ENCODE measurements around the gene HSD3B2.

Gene HSD3B2

GRCh38 chr1:119448127-119448511 is 33.2 kb downstream of the HSD3B2 start:
- intact Hi-C loops (cut with DNase I) = no loop called here
- DNase-seq = no peak

- intact Hi-C loops (cut with DNase I) = no loop called here
- DNase-seq = no peak
These were observed 35.0 kb downstream of the HSD3B2 start for GRCh38 chr1:119449971-119450370.

- intact Hi-C loops (cut with DNase I) = no loop called here
- DNase-seq = no peak
These were observed 36.2 kb downstream of the HSD3B2 start for GRCh38 chr1:119451158-119451557.

GRCh38 chr1:119452091-119452490 is 37.1 kb downstream of the HSD3B2 start:
- no peak for DNase-seq

GRCh38 chr1:119453021-119453420 is 38.1 kb downstream of the HSD3B2 start:
- intact Hi-C loops (cut with DNase I) = no loop called here

More at GRCh38 chr1:119452091-119452490, 37.1 kb downstream of the HSD3B2 start:
- intact Hi-C loops (cut with DNase I) = no loop called here

GRCh38 chr1:119462964-119463363 is 48.0 kb downstream of the HSD3B2 start:
- intact Hi-C loops (cut with DNase I) = no loop called here
- DNase-seq = no peak

More at GRCh38 chr1:119453021-119453420, 38.1 kb downstream of the HSD3B2 start:
- no peak for DNase-seq

GRCh38 chr1:119463569-119463968 is 48.6 kb downstream of the HSD3B2 start:
- no peak for DNase-seq
- intact Hi-C loops (cut with DNase I) = no loop called here

- intact Hi-C loops (cut with DNase I) = no loop called here
- no peak for DNase-seq
These were observed 51.5 kb downstream of the HSD3B2 start for GRCh38 chr1:119466445-119466844.

GRCh38 chr1:119467219-119467618 is 52.3 kb downstream of the HSD3B2 start:
- no peak for DNase-seq
- intact Hi-C loops (cut with DNase I) = no loop called here

- intact Hi-C loops (cut with DNase I) = no loop called here
- DNase-seq = no peak
These were observed 53.1 kb downstream of the HSD3B2 start for GRCh38 chr1:119467857-119468668.

- intact Hi-C loops (cut with DNase I) = no loop called here
- no peak for DNase-seq
These were observed 54.8 kb downstream of the HSD3B2 start for GRCh38 chr1:119469741-119470140.

- intact Hi-C loops (cut with DNase I) = no loop called here
- no peak for DNase-seq
These were observed 55.4 kb downstream of the HSD3B2 start for GRCh38 chr1:119470377-119470776.

GRCh38 chr1:119470958-119471357 is 56.0 kb downstream of the HSD3B2 start:
- intact Hi-C loops (cut with DNase I) = no loop called here
- no peak for DNase-seq

GRCh38 chr1:119471566-119471965 is 56.6 kb downstream of the HSD3B2 start:
- no peak for DNase-seq
- intact Hi-C loops (cut with DNase I) = no loop called here

GRCh38 chr1:119472080-119472818 is 57.3 kb downstream of the HSD3B2 start:
- DNase-seq = no peak
- intact Hi-C loops (cut with DNase I) = no loop called here
